ENCODE results near the gene MOB3B.

Gene MOB3B

DNA sequence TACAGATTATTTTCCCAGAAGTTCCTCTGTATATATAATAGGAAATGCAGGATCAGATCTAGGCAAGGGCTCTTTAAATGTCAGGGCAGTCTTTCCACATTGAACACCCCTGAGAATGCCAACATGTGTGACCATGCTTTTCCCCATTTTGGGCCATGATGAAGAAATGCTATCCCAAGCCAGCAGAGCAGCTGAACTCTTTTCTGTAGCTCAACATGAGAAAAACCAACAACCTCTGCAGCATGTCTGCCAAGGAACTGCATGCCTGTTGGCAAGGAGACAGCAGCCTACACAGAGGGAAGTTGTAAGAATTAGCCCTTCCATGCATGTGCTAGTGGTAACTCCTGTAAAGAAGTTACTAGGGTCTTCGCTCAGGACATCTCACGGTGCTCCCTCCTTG is 15.1 kb downstream of the MOB3B start:
- TF ChIP-seq SUZ12 (IDR thresholded peaks at IDR 0.05) (no peak), CTBP1 (IDR thresholded peaks at IDR 0.05; ENCODE audit: borderline replicate concordance) (no peak), ZNF384 (IDR thresholded peaks at IDR 0.05) (no peak), TARDBP (IDR thresholded peaks at IDR 0.05) (no peak), BHLHE40 (IDR thresholded peaks at IDR 0.05; ENCODE audit: borderline replicate concordance) (no peak), LEF1 (IDR thresholded peaks at IDR 0.05; ENCODE audit: borderline replicate concordance) (no peak), HDGF (IDR thresholded peaks at IDR 0.05; ENCODE audit: borderline replicate concordance) (no peak), SP1 (IDR thresholded peaks at IDR 0.05) (no peak), L3MBTL2 (conservative IDR thresholded peaks at IDR 0.05) (no peak), ELF4 (IDR thresholded peaks at IDR 0.05) (no peak)
- TF ChIP-seq, protein P1, sequence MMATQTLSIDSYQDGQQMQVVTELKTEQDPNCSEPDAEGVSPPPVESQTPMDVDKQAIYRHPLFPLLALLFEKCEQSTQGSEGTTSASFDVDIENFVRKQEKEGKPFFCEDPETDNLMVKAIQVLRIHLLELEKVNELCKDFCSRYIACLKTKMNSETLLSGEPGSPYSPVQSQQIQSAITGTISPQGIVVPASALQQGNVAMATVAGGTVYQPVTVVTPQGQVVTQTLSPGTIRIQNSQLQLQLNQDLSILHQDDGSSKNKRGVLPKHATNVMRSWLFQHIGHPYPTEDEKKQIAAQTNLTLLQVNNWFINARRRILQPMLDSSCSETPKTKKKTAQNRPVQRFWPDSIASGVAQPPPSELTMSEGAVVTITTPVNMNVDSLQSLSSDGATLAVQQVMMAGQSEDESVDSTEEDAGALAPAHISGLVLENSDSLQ (IDR thresholded peaks at IDR 0.05): no peak
- POLR2A ChIA-PET: no interaction called here
- CTCF ChIA-PET: no interaction called here
- DNase-seq (ENCODE audit: extremely low spot score): no peak

DNA sequence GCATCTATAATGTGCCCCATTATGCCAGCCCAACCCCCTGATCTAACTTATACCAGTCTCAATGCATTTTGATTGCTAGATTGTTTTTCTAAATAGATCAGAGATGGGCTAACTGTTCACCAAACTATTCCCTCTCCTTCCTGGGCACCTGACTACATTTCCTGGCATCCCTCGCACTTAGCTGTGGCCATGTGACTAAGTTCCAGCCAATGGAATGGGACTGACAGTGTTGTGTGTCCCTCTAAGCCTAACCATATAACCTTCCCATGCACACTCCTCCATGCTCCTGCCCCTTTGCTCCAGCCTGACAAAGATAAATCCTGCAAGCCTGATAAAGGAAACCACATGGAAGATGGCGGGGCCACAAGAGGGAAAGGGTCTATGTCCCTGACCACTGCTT is 17.8 kb downstream of the MOB3B start:
- no peak for DNase-seq (ENCODE audit: extremely low spot score)
- TF ChIP-seq BHLHE40 (IDR thresholded peaks at IDR 0.05; ENCODE audit: borderline replicate concordance) (no peak), FOXK2 (IDR thresholded peaks at IDR 0.05) (no peak), TARDBP (IDR thresholded peaks at IDR 0.05) (no peak), ARNT (IDR thresholded peaks at IDR 0.05) (no peak), SUZ12 (IDR thresholded peaks at IDR 0.05) (no peak), ELF4 (IDR thresholded peaks at IDR 0.05) (no peak), ZNF384 (IDR thresholded peaks at IDR 0.05) (no peak), LEF1 (IDR thresholded peaks at IDR 0.05; ENCODE audit: borderline replicate concordance) (no peak), L3MBTL2 (conservative IDR thresholded peaks at IDR 0.05) (no peak), NFRKB (IDR thresholded peaks at IDR 0.05) (no peak), FOXM1 (IDR thresholded peaks at IDR 0.05; ENCODE audit: borderline replicate concordance) (no peak)
- ChIA-PET POLR2A (no interaction called here), CTCF (no interaction called here)

DNA sequence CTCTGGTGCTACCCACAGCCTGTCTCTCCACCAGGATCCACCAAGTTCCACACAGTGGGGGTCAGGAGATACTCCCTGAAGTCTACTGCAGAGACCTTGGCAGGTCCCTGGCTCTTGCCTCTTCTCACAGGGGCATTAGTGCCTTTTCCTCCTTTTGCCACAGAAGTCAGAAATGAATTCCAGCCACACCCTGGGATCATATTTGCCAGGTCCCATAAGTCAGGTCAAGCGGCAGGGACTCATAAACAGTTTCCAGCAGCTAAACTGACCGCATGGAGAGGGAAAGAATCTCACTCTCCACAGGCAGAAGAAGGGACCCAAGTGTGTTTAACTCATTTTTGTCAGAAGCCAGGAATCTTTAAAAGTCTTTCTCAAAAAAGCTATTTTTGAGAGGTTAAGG is 18.8 kb downstream of the MOB3B start:
- TF ChIP-seq FOXA1 (IDR thresholded peaks at IDR 0.05): no peak
- TF ChIP-seq LEF1 (IDR thresholded peaks at IDR 0.05; ENCODE audit: borderline replicate concordance): no peak
- TF ChIP-seq, protein P1 (IDR thresholded peaks at IDR 0.05): no peak
- TF ChIP-seq FOXK2 (IDR thresholded peaks at IDR 0.05): no peak
- no peak for TF ChIP-seq CTBP1 (IDR thresholded peaks at IDR 0.05; ENCODE audit: borderline replicate concordance)
- TF ChIP-seq FOXM1 (IDR thresholded peaks at IDR 0.05; ENCODE audit: borderline replicate concordance): no peak
- no peak for TF ChIP-seq TARDBP (IDR thresholded peaks at IDR 0.05)
- TF ChIP-seq ZNF384 (IDR thresholded peaks at IDR 0.05): no peak
- TF ChIP-seq L3MBTL2 (conservative IDR thresholded peaks at IDR 0.05): no peak
- TF ChIP-seq BHLHE40 (IDR thresholded peaks at IDR 0.05; ENCODE audit: borderline replicate concordance): no peak
- TF ChIP-seq HDGF (IDR thresholded peaks at IDR 0.05; ENCODE audit: borderline replicate concordance): no peak
- TF ChIP-seq SP1 (IDR thresholded peaks at IDR 0.05): no peak
- no peak for TF ChIP-seq ELF4 (IDR thresholded peaks at IDR 0.05)
- no peak for TF ChIP-seq ARNT (IDR thresholded peaks at IDR 0.05)
- TF ChIP-seq SUZ12 (IDR thresholded peaks at IDR 0.05): no peak
- TF ChIP-seq NFRKB (IDR thresholded peaks at IDR 0.05): no peak
- ChIA-PET POLR2A (no interaction called here), CTCF (no interaction called here)
- DNase-seq (ENCODE audit: extremely low spot score): no peak

DNA sequence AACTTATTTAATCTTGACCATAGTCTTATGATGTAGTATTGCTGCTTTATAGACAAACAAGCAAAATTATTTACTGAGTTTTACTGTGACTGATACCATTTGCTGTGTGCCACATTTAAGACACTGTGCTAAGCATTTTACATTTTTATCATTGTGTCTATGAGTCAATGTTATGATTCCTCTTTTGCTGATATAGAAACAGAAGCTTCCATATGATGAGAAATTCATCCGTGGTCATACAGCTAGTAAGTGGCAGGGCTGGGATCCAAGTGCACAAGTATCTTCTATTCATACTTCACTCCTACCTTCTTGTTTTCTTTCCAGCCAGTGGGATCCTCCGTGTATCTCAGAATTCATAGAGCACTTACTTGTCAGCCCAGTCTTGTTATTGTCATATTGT is 22.6 kb downstream of the MOB3B start:
- DNase-seq (ENCODE audit: extremely low spot score): no peak
- ChIA-PET CTCF (no interaction called here), POLR2A (no interaction called here)
- TF ChIP-seq FOXM1 (IDR thresholded peaks at IDR 0.05; ENCODE audit: borderline replicate concordance) (no peak), FOXA1 (IDR thresholded peaks at IDR 0.05) (no peak), TARDBP (IDR thresholded peaks at IDR 0.05) (no peak), FOXK2 (IDR thresholded peaks at IDR 0.05) (no peak), ZNF384 (IDR thresholded peaks at IDR 0.05) (no peak)

DNA sequence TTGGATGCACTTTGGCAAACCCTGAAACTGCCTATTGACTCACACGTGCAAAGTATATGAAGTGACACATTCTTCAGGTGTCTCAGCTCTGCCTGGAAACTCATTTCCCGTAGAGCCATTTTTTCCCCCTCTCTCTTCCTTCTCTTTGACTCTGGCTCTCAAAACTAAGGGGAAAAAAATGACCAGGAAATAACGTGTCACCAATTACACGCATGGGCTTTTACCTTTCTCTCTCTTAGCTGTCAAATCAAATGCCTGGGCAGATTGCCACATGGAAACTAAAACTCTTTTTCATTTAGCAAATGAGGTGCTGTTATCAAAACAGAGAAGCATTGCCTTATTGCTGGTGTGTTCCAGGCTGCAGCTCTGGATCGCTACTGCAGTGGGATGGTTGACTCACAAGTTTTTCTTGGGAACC is 23.9 kb downstream of the MOB3B start:
- ChIA-PET CTCF (interaction anchor here (0.9 kb wide), 1 partner anchor 151 kb away, joined by 4 read pairs; no protein-coding TSS in a partner anchor), POLR2A (no interaction called here)
- TF ChIP-seq FOXA1 (IDR thresholded peaks at IDR 0.05) (no peak), ELF4 (IDR thresholded peaks at IDR 0.05) (no peak), ZNF384 (IDR thresholded peaks at IDR 0.05) (no peak), LEF1 (IDR thresholded peaks at IDR 0.05; ENCODE audit: borderline replicate concordance) (no peak), HDGF (IDR thresholded peaks at IDR 0.05; ENCODE audit: borderline replicate concordance) (no peak), TARDBP (IDR thresholded peaks at IDR 0.05) (no peak), L3MBTL2 (conservative IDR thresholded peaks at IDR 0.05) (no peak), FOXK2 (IDR thresholded peaks at IDR 0.05) (no peak), SUZ12 (IDR thresholded peaks at IDR 0.05) (no peak), BHLHE40 (IDR thresholded peaks at IDR 0.05; ENCODE audit: borderline replicate concordance) (no peak), SP1 (IDR thresholded peaks at IDR 0.05) (no peak), NFRKB (IDR thresholded peaks at IDR 0.05) (no peak), CTBP1 (IDR thresholded peaks at IDR 0.05; ENCODE audit: borderline replicate concordance) (no peak), FOXM1 (IDR thresholded peaks at IDR 0.05; ENCODE audit: borderline replicate concordance) (no peak), ARNT (IDR thresholded peaks at IDR 0.05) (no peak)
- TF ChIP-seq, protein P1 (IDR thresholded peaks at IDR 0.05): no peak
- no peak for DNase-seq (ENCODE audit: extremely low spot score)

DNA sequence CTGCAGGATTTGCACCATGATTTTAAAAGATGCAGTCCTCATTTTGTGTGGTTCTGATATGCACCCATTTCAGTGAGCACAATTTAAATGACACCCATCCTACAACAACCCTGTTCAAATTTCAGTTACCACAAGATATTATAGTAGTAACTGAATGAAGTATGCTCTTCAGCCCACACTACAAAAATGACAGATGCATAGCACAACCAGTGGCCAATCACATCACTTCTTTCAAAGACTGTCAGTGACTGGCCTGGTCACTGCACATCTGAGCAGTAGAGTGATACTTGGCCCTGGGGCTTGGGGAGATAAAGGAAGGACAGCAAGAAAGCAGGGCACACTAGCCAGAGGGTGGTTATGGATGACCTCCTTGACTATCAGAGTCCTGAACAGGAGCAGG is 25.4 kb downstream of the MOB3B start:
- CTCF ChIA-PET: no interaction called here

More for the DNA sequence above, 25.4 kb downstream of the MOB3B start:
- POLR2A ChIA-PET: no interaction called here
- no peak for DNase-seq (ENCODE audit: extremely low spot score)
- no peak for TF ChIP-seq SUZ12 (IDR thresholded peaks at IDR 0.05)
- no peak for TF ChIP-seq BHLHE40 (IDR thresholded peaks at IDR 0.05; ENCODE audit: borderline replicate concordance)
- no peak for TF ChIP-seq ELF4 (IDR thresholded peaks at IDR 0.05)
- TF ChIP-seq ARNT (IDR thresholded peaks at IDR 0.05): no peak
- no peak for TF ChIP-seq NFRKB (IDR thresholded peaks at IDR 0.05)
- TF ChIP-seq FOXM1 (IDR thresholded peaks at IDR 0.05; ENCODE audit: borderline replicate concordance): no peak
- TF ChIP-seq HDGF (IDR thresholded peaks at IDR 0.05; ENCODE audit: borderline replicate concordance): no peak
- no peak for TF ChIP-seq TARDBP (IDR thresholded peaks at IDR 0.05)
- TF ChIP-seq ZNF384 (IDR thresholded peaks at IDR 0.05): no peak
- no peak for TF ChIP-seq SP1 (IDR thresholded peaks at IDR 0.05)
